ENCODE data around the gene FBXL17.
"Not testable (repeated sequence)": the region's sequence is repeated elsewhere in the genome, so short reads cannot be mapped to it uniquely, and the experiment has no call there.

Gene FBXL17

GRCh38 chr5:108278285-108279240, 103.3 kb downstream of the FBXL17 start:
- in situ Hi-C loops (cut with HindIII; ENCODE audit: low pct_unique_long_range_greater_than_20kb, low sequenced_read_pairs) = no loop called here
- peak in 1 of 2 experiments; percentile 42 for DNase-seq (ENCODE audit: low read depth in 1 of 2, low spot score in 1 of 2)
- no peak for TF ChIP-seq JUND (IDR thresholded peaks at IDR 0.05; ENCODE audit: low read depth)

- TF ChIP-seq JUND (IDR thresholded peaks at IDR 0.05; ENCODE audit: low read depth) = no peak
- in situ Hi-C loops (cut with HindIII; ENCODE audit: low pct_unique_long_range_greater_than_20kb, low sequenced_read_pairs) = no loop called here
- DNase-seq (ENCODE audit: low read depth in 1 of 2, low spot score in 1 of 2) = no peak
Observed at GRCh38 chr5:108276187-108277050, 105.5 kb downstream of the FBXL17 start.

DNA sequence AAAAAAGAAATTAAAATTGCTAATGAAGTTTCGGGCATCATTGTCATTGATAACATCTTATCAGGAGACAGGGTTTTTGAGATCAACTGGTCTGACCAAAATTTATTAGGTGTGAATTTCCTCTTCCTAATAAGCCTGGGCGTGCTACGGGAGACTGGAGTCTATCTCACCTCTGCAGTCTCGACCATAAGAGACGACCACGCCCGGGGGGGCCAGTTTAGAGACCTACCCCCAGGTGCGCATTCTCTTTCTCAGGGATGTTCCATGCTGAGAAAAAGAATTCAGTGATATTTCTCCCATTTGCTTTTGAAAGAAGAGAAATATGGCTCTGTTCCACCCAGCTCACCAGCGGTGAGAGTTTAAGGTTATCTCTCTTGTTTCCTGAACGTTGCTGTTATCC, 107.8 kb downstream of the FBXL17 start:
- DNase-seq (ENCODE audit: low read depth in 1 of 2, low spot score in 1 of 2); in situ Hi-C loops (cut with HindIII; ENCODE audit: low pct_unique_long_range_greater_than_20kb, low sequenced_read_pairs): not testable (repeated sequence)

DNA sequence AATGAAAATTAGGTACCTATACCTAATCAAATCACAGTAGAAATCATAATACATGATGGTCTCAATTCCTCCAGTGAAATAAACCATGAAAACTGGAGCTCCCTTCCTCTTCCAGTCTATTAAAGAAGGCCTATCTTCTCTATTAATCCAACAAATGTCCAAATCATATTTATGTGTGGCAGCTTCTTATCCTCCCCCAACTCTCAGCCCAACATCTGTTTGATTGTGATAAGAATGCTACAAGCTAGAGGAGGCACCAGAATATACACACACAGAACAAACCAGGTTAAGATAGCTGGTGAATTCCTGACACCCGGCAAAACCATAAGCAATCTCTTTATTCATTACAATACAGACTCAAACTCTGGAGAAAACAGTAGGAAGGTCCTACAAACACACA, 110.8 kb downstream of the FBXL17 start:
- no peak for DNase-seq (ENCODE audit: low read depth in 1 of 2, low spot score in 1 of 2)
- in situ Hi-C loops (cut with HindIII; ENCODE audit: low pct_unique_long_range_greater_than_20kb, low sequenced_read_pairs) = no loop called here
- no peak for TF ChIP-seq JUND (IDR thresholded peaks at IDR 0.05; ENCODE audit: low read depth)

GRCh38 chr5:108266242-108266641, 115.7 kb downstream of the FBXL17 start:
- DNase-seq (ENCODE audit: low read depth in 1 of 2, low spot score in 1 of 2) = no peak
- in situ Hi-C loops (cut with HindIII; ENCODE audit: low pct_unique_long_range_greater_than_20kb, low sequenced_read_pairs) = no loop called here
- no peak for TF ChIP-seq JUND (IDR thresholded peaks at IDR 0.05; ENCODE audit: low read depth)

DNA sequence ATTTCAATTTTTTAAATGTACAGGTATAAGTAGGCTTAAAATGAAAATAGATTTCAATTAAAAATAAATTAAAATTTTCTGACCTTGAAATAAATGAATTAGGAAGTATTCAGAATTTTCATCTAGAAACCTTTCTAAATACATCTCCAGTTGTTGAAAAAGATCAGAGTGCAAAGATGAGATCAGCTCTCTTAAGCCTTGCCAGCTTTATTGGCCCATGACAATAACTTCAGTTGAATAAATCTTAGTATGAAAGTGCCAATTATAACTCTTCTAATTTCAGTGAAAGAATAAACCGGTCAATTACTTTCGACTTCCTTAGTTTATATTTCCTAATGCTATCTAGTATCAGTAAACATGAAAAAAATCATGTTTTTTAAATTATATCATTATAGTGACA, 117.4 kb downstream of the FBXL17 start:
- in situ Hi-C loops (cut with HindIII; ENCODE audit: low pct_unique_long_range_greater_than_20kb, low sequenced_read_pairs) = no loop called here
- no peak for DNase-seq (ENCODE audit: low read depth in 1 of 2, low spot score in 1 of 2)
- no peak for TF ChIP-seq JUND (IDR thresholded peaks at IDR 0.05; ENCODE audit: low read depth)

- in situ Hi-C loops (cut with HindIII; ENCODE audit: low pct_unique_long_range_greater_than_20kb, low sequenced_read_pairs) = no loop called here
Observed at GRCh38 chr5:108263338-108263737, 118.6 kb downstream of the FBXL17 start.

DNA sequence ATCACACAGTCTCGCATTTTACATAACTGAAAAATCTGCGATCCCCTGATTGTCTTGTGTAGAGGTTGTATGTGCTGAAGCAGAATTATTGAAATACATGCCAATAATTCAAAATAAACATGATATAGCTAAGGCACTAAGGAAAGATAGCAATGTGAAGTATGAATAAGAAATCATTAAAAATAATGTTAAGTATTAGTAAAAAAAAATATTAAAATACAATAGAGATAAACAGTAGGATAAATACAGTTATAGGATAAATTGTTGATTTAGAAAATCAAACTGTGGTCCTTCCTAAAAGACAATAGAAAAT, 121.1 kb downstream of the FBXL17 start:
- TF ChIP-seq JUND (IDR thresholded peaks at IDR 0.05; ENCODE audit: low read depth) = no peak
- in situ Hi-C loops (cut with HindIII; ENCODE audit: low pct_unique_long_range_greater_than_20kb, low sequenced_read_pairs) = no loop called here

More at GRCh38 chr5:108263338-108263737, 118.6 kb downstream of the FBXL17 start:
- DNase-seq (ENCODE audit: low read depth in 1 of 2, low spot score in 1 of 2) = no peak
- TF ChIP-seq JUND (IDR thresholded peaks at IDR 0.05; ENCODE audit: low read depth) = no peak

DNA sequence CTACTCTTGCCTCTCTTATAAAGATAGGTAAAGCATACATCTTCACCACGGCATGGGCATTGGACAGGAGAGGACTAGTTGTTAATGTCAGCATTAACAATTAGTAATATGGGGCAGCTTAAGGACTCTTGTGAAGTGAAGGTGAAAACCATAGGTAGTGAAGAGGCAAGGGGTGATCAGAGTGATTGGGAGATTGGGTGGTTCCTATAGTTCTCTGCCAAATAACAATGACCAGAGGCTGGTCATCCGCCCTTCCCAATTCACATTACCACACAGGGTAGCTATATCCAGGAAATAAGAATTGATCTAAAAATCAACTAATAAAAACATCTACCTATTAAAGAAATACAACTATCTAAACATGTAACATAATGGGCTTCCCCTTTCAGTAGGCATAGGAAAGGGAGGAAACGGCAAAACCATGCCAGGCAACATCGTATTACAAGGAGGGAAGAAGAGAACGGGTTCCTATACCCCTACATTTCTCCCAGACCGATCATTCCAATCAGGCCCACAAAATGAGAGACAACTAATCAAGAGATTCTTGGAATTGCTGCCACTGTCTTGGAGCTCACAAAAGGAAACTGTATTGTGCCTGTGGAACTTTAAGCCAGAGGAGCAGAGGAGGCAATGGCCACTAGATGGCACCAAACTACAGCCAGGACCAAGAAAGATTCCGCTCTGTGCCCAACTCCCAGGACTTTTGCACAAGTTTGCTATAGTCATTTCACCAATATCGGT, 121.6 kb downstream of the FBXL17 start:
- no peak for TF ChIP-seq JUND (IDR thresholded peaks at IDR 0.05; ENCODE audit: low read depth)
- in situ Hi-C loops (cut with HindIII; ENCODE audit: low pct_unique_long_range_greater_than_20kb, low sequenced_read_pairs) = no loop called here

More for the DNA sequence above, 121.1 kb downstream of the FBXL17 start:
- no peak for DNase-seq (ENCODE audit: low read depth in 1 of 2, low spot score in 1 of 2)

GRCh38 chr5:108259306-108259705, 122.6 kb downstream of the FBXL17 start:
- TF ChIP-seq JUND (IDR thresholded peaks at IDR 0.05; ENCODE audit: low read depth) = no peak
- in situ Hi-C loops (cut with HindIII; ENCODE audit: low pct_unique_long_range_greater_than_20kb, low sequenced_read_pairs) = no loop called here
- no peak for DNase-seq (ENCODE audit: low read depth in 1 of 2, low spot score in 1 of 2)

More for the DNA sequence above, 121.6 kb downstream of the FBXL17 start:
- DNase-seq (ENCODE audit: low read depth in 1 of 2, low spot score in 1 of 2) = peak; percentile 10 to 83

- in situ Hi-C loops (cut with HindIII; ENCODE audit: low pct_unique_long_range_greater_than_20kb, low sequenced_read_pairs) = no loop called here
- DNase-seq (ENCODE audit: low read depth in 1 of 2, low spot score in 1 of 2) = no peak
- no peak for TF ChIP-seq JUND (IDR thresholded peaks at IDR 0.05; ENCODE audit: low read depth)
Observed at GRCh38 chr5:108257996-108258395, 123.9 kb downstream of the FBXL17 start.

GRCh38 chr5:108255468-108255867, 126.4 kb downstream of the FBXL17 start:
- DNase-seq (ENCODE audit: low read depth in 1 of 2, low spot score in 1 of 2) = no peak
- TF ChIP-seq JUND (IDR thresholded peaks at IDR 0.05; ENCODE audit: low read depth) = no peak
- in situ Hi-C loops (cut with HindIII; ENCODE audit: low pct_unique_long_range_greater_than_20kb, low sequenced_read_pairs) = no loop called here

Data from T47D (cell line).